DOHH2 (cell line): ENCODE results near the gene RNF150.

Source experiments
- CTCF ChIP-seq: fragments of 200-600 bp; sonication (generic); IDR thresholded peaks from one replicate; pipeline ENCODE4 v1.5.1; 2014; ENCODE audit warnings: antibody characterized with exemption, mild to moderate bottlenecking, low read depth, low read length; ENCODE audit not compliant: poor library complexity, severe bottlenecking
- EZH2phosphoT487 ChIP-seq: fragments of 200-600 bp; sonication (generic); IDR thresholded peaks from 2 replicates; pipeline ENCODE4 v1.6.1; 2017; ENCODE audit warnings: borderline replicate concordance, mild to moderate bottlenecking, antibody characterized with exemption, low read length, moderate library complexity, mixed read lengths

GRCh38 chr4:140875746-140876452 lies 257.4 kb downstream of the RNF150 start:
- TF ChIP-seq CTCF (no peak), EZH2phosphoT487 (no peak)
